Measurements from ENCODE around the gene TMEM119.
"Not testable (repeated sequence)": the region's sequence is repeated elsewhere in the genome, so short reads cannot be mapped to it uniquely, and the experiment has no call there.

Gene TMEM119

GRCh38 chr12:108585864-108586263 is 12.0 kb downstream of the TMEM119 start:
- no peak for DNase-seq (ENCODE audit: low read depth in 1 of 2, low spot score in 1 of 2)

GRCh38 chr12:108584456-108585065 is 13.3 kb downstream of the TMEM119 start:
- no peak for DNase-seq (ENCODE audit: low read depth in 1 of 2, low spot score in 1 of 2)

- no peak for DNase-seq (ENCODE audit: low read depth in 1 of 2, low spot score in 1 of 2)
Observed at GRCh38 chr12:108583991-108584390, 13.9 kb downstream of the TMEM119 start.

- no peak for DNase-seq (ENCODE audit: low read depth in 1 of 2, low spot score in 1 of 2)
Observed at GRCh38 chr12:108582978-108583770, 14.7 kb downstream of the TMEM119 start.

- no peak for DNase-seq (ENCODE audit: low read depth in 1 of 2, low spot score in 1 of 2)
Observed at GRCh38 chr12:108582509-108582908, 15.4 kb downstream of the TMEM119 start.

GRCh38 chr12:108581311-108582227 is 16.3 kb downstream of the TMEM119 start:
- DNase-seq (ENCODE audit: low read depth in 1 of 2, low spot score in 1 of 2): no peak

GRCh38 chr12:108580531-108580930 is 17.4 kb downstream of the TMEM119 start:
- no peak for DNase-seq (ENCODE audit: low read depth in 1 of 2, low spot score in 1 of 2)

GRCh38 chr12:108578813-108579212 is 19.1 kb downstream of the TMEM119 start:
- DNase-seq (ENCODE audit: low read depth in 1 of 2, low spot score in 1 of 2): no peak

GRCh38 chr12:108578264-108578663 is 19.6 kb downstream of the TMEM119 start:
- DNase-seq (ENCODE audit: low read depth in 1 of 2, low spot score in 1 of 2): no peak

GRCh38 chr12:108577458-108577857 is 20.4 kb downstream of the TMEM119 start:
- no peak for DNase-seq (ENCODE audit: low read depth in 1 of 2, low spot score in 1 of 2)

GRCh38 chr12:108576660-108577234 is 21.1 kb downstream of the TMEM119 start:
- DNase-seq (ENCODE audit: low read depth in 1 of 2, low spot score in 1 of 2): no peak

GRCh38 chr12:108575199-108575912 is 22.5 kb downstream of the TMEM119 start:
- no peak for DNase-seq (ENCODE audit: low read depth in 1 of 2, low spot score in 1 of 2)

- DNase-seq (ENCODE audit: low read depth in 1 of 2, low spot score in 1 of 2): not testable (repeated sequence)
Observed at GRCh38 chr12:108574276-108574675, 23.6 kb downstream of the TMEM119 start.

GRCh38 chr12:108573317-108573716 is 24.6 kb downstream of the TMEM119 start:
- DNase-seq (ENCODE audit: low read depth in 1 of 2, low spot score in 1 of 2): no peak

- DNase-seq (ENCODE audit: low read depth in 1 of 2, low spot score in 1 of 2): no peak
Observed at GRCh38 chr12:108572166-108572790, 25.6 kb downstream of the TMEM119 start.

GRCh38 chr12:108571609-108572165 is 26.2 kb downstream of the TMEM119 start:
- no peak for DNase-seq (ENCODE audit: low read depth in 1 of 2, low spot score in 1 of 2)

GRCh38 chr12:108570743-108571608 is 26.9 kb downstream of the TMEM119 start:
- no peak for DNase-seq (ENCODE audit: low read depth in 1 of 2, low spot score in 1 of 2)

GRCh38 chr12:108568338-108569154 is 29.3 kb downstream of the TMEM119 start:
- peak in 1 of 2 donors; percentile 42 for DNase-seq (ENCODE audit: low read depth in 1 of 2, low spot score in 1 of 2)
